IMR-90 (cell line): ENCODE results near the gene MOXD1.

Source experiments
- BHLHE40 ChIP-seq: fragments of 150-350 bp; IDR thresholded peaks from 2 replicates; pipeline ENCODE4 v1.6.1; 2016; ENCODE audit warnings: mild to moderate bottlenecking, low read depth, low read length
- CEBPB ChIP-seq: IDR thresholded peaks from 2 replicates; pipeline ENCODE4 v1.6.1; 2012; ENCODE audit warnings: low read depth, low read length, improper control_type of control experiment
- FOS ChIP-seq: fragments of 150-350 bp; IDR thresholded peaks from 2 replicates; pipeline ENCODE4 v1.6.1; 2016; ENCODE audit warnings: low read depth, low read length
- MAFK ChIP-seq: IDR thresholded peaks from 2 replicates; pipeline ENCODE4 v1.6.1; 2012; ENCODE audit warnings: low read depth, low read length, improper control_type of control experiment
- MAZ ChIP-seq: IDR thresholded peaks from 2 replicates; pipeline ENCODE4 v1.6.1; 2012; ENCODE audit warnings: low read depth, mild to moderate bottlenecking, low read length, improper control_type of control experiment, moderate library complexity, borderline replicate concordance
- MXI1 ChIP-seq: IDR thresholded peaks from 2 replicates; pipeline ENCODE4 v1.6.1; 2012; ENCODE audit warnings: low read depth, mild to moderate bottlenecking, low read length, moderate library complexity, borderline replicate concordance
- NFE2L2 ChIP-seq: fragments of 150-350 bp; IDR thresholded peaks from 2 replicates; pipeline ENCODE4 v1.6.1; 2016; ENCODE audit warnings: low read depth, mild to moderate bottlenecking, low read length
- POLR2A ChIP-seq: IDR thresholded peaks from 2 replicates; pipeline ENCODE4 v1.6.1; 2012; ENCODE audit warnings: mild to moderate bottlenecking, low read depth, low read length
- RAD21 ChIP-seq: IDR thresholded peaks from 2 replicates; pipeline ENCODE4 v1.6.1; 2012; ENCODE audit warnings: low read length, improper control_type of control experiment
- RFX5 ChIP-seq: IDR thresholded peaks from 2 replicates; pipeline ENCODE4 v1.8.0; 2012; ENCODE audit warnings: low read depth, mild to moderate bottlenecking, low read length, moderate library complexity
- SMC3 ChIP-seq: fragments of 150-350 bp; IDR thresholded peaks from 2 replicates; pipeline ENCODE4 v1.6.1; 2016; ENCODE audit warnings: low read depth, mild to moderate bottlenecking, antibody characterized with exemption, low read length, moderate library complexity
- TF ChIP-seq, protein P1 (sequence below): conservative IDR thresholded peaks from 2 replicates; pipeline ENCODE4 v1.5.1; 2012; ENCODE audit warnings: mild to moderate bottlenecking, low read depth, low read length, improper control_type of control experiment
- TF ChIP-seq, protein P2 (sequence below): fragments of 150-350 bp; IDR thresholded peaks from 2 replicates; pipeline ENCODE4 v1.6.1; 2016; ENCODE audit warnings: low read depth, mild to moderate bottlenecking, low read length, moderate library complexity, borderline replicate concordance
- TF ChIP-seq, protein P3 (sequence below): fragments of 150-350 bp; IDR thresholded peaks from 2 replicates; pipeline ENCODE4 v1.6.1; 2017; ENCODE audit warnings: mild to moderate bottlenecking, antibody characterized with exemption, low read length, low read depth

DNA sequence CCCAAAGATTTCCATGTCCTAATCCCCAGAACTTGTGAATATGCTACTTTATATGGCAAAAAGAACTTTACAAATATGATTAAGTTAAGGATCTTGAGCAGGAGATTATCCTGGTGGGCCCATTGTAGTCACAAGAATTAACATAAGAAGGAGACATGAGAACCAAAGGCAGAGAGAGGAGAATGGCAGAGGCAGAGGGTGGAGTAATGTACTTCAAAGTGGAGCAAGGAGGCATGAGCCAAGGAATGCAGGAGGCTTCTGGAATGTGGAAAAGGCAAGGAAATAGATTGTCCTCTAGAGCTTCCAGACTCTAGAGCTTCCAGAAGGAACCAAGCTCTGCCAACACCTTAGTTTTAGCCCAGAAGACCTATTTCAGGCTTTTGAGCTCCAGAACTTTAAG is 147.4 kb downstream of the MOXD1 start:
- TF ChIP-seq, protein P1, sequence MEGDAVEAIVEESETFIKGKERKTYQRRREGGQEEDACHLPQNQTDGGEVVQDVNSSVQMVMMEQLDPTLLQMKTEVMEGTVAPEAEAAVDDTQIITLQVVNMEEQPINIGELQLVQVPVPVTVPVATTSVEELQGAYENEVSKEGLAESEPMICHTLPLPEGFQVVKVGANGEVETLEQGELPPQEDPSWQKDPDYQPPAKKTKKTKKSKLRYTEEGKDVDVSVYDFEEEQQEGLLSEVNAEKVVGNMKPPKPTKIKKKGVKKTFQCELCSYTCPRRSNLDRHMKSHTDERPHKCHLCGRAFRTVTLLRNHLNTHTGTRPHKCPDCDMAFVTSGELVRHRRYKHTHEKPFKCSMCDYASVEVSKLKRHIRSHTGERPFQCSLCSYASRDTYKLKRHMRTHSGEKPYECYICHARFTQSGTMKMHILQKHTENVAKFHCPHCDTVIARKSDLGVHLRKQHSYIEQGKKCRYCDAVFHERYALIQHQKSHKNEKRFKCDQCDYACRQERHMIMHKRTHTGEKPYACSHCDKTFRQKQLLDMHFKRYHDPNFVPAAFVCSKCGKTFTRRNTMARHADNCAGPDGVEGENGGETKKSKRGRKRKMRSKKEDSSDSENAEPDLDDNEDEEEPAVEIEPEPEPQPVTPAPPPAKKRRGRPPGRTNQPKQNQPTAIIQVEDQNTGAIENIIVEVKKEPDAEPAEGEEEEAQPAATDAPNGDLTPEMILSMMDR, result no peak
- TF ChIP-seq MAFK (no peak), RFX5 (no peak), POLR2A (no peak), MXI1 (no peak), CEBPB (no peak), RAD21 (no peak), BHLHE40 (no peak), FOS (no peak), NFE2L2 (no peak), SMC3 (no peak), MAZ (no peak)
- TF ChIP-seq, protein P2, sequence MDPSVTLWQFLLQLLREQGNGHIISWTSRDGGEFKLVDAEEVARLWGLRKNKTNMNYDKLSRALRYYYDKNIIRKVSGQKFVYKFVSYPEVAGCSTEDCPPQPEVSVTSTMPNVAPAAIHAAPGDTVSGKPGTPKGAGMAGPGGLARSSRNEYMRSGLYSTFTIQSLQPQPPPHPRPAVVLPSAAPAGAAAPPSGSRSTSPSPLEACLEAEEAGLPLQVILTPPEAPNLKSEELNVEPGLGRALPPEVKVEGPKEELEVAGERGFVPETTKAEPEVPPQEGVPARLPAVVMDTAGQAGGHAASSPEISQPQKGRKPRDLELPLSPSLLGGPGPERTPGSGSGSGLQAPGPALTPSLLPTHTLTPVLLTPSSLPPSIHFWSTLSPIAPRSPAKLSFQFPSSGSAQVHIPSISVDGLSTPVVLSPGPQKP, result no peak
- TF ChIP-seq, protein P3, sequence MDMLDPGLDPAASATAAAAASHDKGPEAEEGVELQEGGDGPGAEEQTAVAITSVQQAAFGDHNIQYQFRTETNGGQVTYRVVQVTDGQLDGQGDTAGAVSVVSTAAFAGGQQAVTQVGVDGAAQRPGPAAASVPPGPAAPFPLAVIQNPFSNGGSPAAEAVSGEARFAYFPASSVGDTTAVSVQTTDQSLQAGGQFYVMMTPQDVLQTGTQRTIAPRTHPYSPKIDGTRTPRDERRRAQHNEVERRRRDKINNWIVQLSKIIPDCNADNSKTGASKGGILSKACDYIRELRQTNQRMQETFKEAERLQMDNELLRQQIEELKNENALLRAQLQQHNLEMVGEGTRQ, result no peak
